Heart right ventricle (tissue), 16 donors: ENCODE data around the gene ZNF559. TPM values are rescaled to one million over a fixed set of nuclear protein-coding genes. Genes with fewer than 3 reads are reported as not detected.

ENCODE experiments used
- ATAC-seq, 8 donors: fragments of 200-7000 bp; cut with Tn5 transposase; one replicate each; pipeline ENCODE4 v1.9.1; 2020; ENCODE audit warnings: mild to moderate bottlenecking in 8 of 8, moderate library complexity in 8 of 8, moderate number of reproducible peaks in 1 of 8
- DNase-seq, 2 donors: peaks; one replicate each; pipeline ENCODE4 v3.0.0-alpha.2; 2020
- H3K27ac ChIP-seq, 10 donors: fragments of 200-600 bp; sonication (generic) in 2 of 10; one replicate each; pipeline versions ENCODE4 v1.5.0 to v1.8.0; 2020 to 2022; ENCODE audit warnings: mild to moderate bottlenecking in 3 of 10
- H3K27me3 ChIP-seq, 7 donors: fragments of 200-600 bp; one replicate each; pipeline ENCODE4 v1.8.0; 2021 to 2022; ENCODE audit warnings: mild to moderate bottlenecking in 2 of 7
- H3K36me3 ChIP-seq, 9 donors: fragments of 200-600 bp; sonication (generic) in 1 of 9; one replicate each; pipeline versions ENCODE4 v1.5.0 to v1.8.0; 2020 to 2022; ENCODE audit warnings: mild to moderate bottlenecking in 2 of 9
- H3K4me1 ChIP-seq, 9 donors: fragments of 200-600 bp; sonication (generic) in 1 of 9; one replicate each; pipeline versions ENCODE4 v1.5.0 to v1.8.0; 2020 to 2022; ENCODE audit warnings: mild to moderate bottlenecking in 4 of 9
- H3K4me3 ChIP-seq, 10 donors: fragments of 200-600 bp; sonication (generic) in 2 of 10; one replicate each; pipeline versions ENCODE4 v1.5.0 to v1.8.0; 2020 to 2022; ENCODE audit warnings: mild to moderate bottlenecking in 7 of 10, moderate library complexity in 2 of 10
- H3K9me3 ChIP-seq, 11 donors: fragments of 200-600 bp in 10 of 11; sonication (generic) in 2 of 11; one replicate each; pipeline versions ENCODE4 v1.5.0 to v1.8.0; 2013 to 2022; ENCODE audit warnings: mild to moderate bottlenecking in 2 of 11, control low read depth in 1 of 11, moderate library complexity in 1 of 11
- CTCF ChIP-seq, 9 donors: fragments of 200-600 bp; sonication (generic) in 2 of 9; IDR thresholded peaks; one replicate each; pipeline versions ENCODE4 v1.5.0 to v1.8.0; 2021 to 2022; ENCODE audit warnings: antibody characterized with exemption in 9 of 9, mild to moderate bottlenecking in 5 of 9, moderate library complexity in 1 of 9
- WGBS, 2 donors: extraction: QIAGEN DNeasy Blood & Tissue Kit; methylation state at CpG; one replicate each; pipeline ENCODE4 v1.1.7; 2013; ENCODE audit warnings: inconsistent platforms in 1 of 2; 5-methylcytosine and 5-hydroxymethylcytosine counted together
- intact Hi-C, 10 donors: fragments of 100-400 bp; cut with DNase I; formaldehyde crosslinking; loops; one replicate each; pipeline versions ENCODE4 v1.11.1 to v1.14.2; 2022
- polyA plus RNA-seq, 2 donors: library from polyadenylated mRNA; stranded (reverse); fragments of 200-250 nt; gene quantifications; one replicate each; pipeline ENCODE4 v1.2.3, GENCODE V29; 2013
- total RNA-seq, 10 donors: library from RNA; stranded (reverse); fragmentation: NEBNext Ultra II Directional in 3 of 10; extraction: Animal tissue kit (Norgen Biotek cat#: 25700) in 3 of 10; gene quantifications; one replicate each; pipeline versions ENCODE4 v1.2.1 to v1.2.4, GENCODE V29; 2021 to 2023
- donor health status: Arrhythmogenic right ventricular cardiomyopathy.
- donor health status: ischemic (EF 13 %, LVEDD 7.1; RV severe dilation, severe dysfunction).
- donor health status: healthy with polysubstance abuse.
- donor health status: DM: no; HTN: yes; CAD: no.
- donor health status: DM: no; HTN: no; CAD: no.
- donor health status: ischemic (EF 25% LVEDD 6.9; RV normal size, moderate dysfunction).
- donor health status: ischemic (EF 25% LVEDD 5.7; RV mildly dilated, moderate dysfunction).
- donor health status: healthy.
- donor health status: DM: yes; HTN: yes; CAD: no.
- donor health status: Ischemic cardiomyopathy.
- donor health status: ischemic (EF 35%, LVEDD 5.7; RV mildly dilated, moderate dysfunction).
- donor health status: nonischemic (EF 11% LVEDD 7.7; RV severe dilation, severe dysfunction).
- donor health status: DM: yes; HTN: yes; CAD: no.
- donor health status: PGD.
- donor health status: ischemic (EF 29% LVEDD 5.4; RV normal size, mild dysfunction).
- donor health status: nonischemic (EF 23%, LVEDD 6.1; RV moderate dilation, normal function).

ZNF559 gene
- total and polyA plus RNA-seq, 12 donors: 9.8 to 42.8 (median 17.5) TPM

GRCh38 chr19:9296336-9296735 is 27.6 kb upstream of the ZNF559 start:
- Histone ChIP-seq H3K27me3 (no peaks in the 10 kb centered on the region), H3K9me3 (peaks cover 11 to 100% (median 87%) of the 10 kb centered on the region in 11 donors), H3K4me1 (no peaks in the 10 kb centered on the region), H3K4me3 (no peak overlapping the region), H3K36me3 (peaks cover 15 to 100% (median 78%) of the 10 kb centered on the region in 9 donors), H3K27ac (no peak overlapping the region)
- no peak for TF ChIP-seq CTCF (IDR thresholded peaks at IDR 0.05)
- ATAC-seq (no peak), DNase-seq (no peak)
- intact Hi-C loops: no loop called here
- WGBS, 2 donors: 67 to 83% methylated on average over 2 of the region's 2 CpGs

- Histone ChIP-seq H3K27ac (no peak overlapping the region), H3K4me1 (peaks cover 0 to 26% (median 12%) of the 10 kb centered on the region in 9 donors), H3K4me3 (no peak overlapping the region), H3K9me3 (peaks cover 0 to 51% (median 5%) of the 10 kb centered on the region in 11 donors), H3K27me3 (no peaks in the 10 kb centered on the region), H3K36me3 (peaks cover 0 to 44% (median 37%) of the 10 kb centered on the region in 9 donors)
- WGBS, 2 donors: 96 to 100% methylated on average over 1 of the region's 1 CpG
- TF ChIP-seq CTCF (IDR thresholded peaks at IDR 0.05): no peak
- intact Hi-C loops: loop anchor here in 2 of 10 donors (5.0 to 10.0 kb wide), 2 partner anchors 162 to 276 kb away; partner anchors contain the start of genes ZNF121 (in 1 of the 2) and ZNF317 (in 1 of the 2)
- DNase-seq (no peak), ATAC-seq (no peak)
Measured at GRCh38 chr19:9306443-9306842, 17.5 kb upstream of the ZNF559 start.

- TF ChIP-seq CTCF (IDR thresholded peaks at IDR 0.05): no peak
- peaks cover 0 to 26% (median 12%) of the 10 kb centered on the region in 9 donors for H3K4me1 ChIP-seq
- ATAC-seq: no peak
- peaks cover 0 to 26% (median 19%) of the 10 kb centered on the region in 9 donors for H3K36me3 ChIP-seq
- H3K27me3 ChIP-seq: no peaks in the 10 kb centered on the region
- no peak overlapping the region for H3K27ac ChIP-seq
- WGBS, 2 donors: 64 to 67% methylated on average over 10 of the region's 10 CpGs
- peaks cover 0 to 42% (median 0%) of the 10 kb centered on the region in 11 donors for H3K9me3 ChIP-seq
- DNase-seq: no peak
- H3K4me3 ChIP-seq: peak overlapping the region in 9 of 10 donors; percentile 68 to 96 (median 84)
- intact Hi-C loops: loop anchor here in 3 of 10 donors (2.0 to 10.0 kb wide), 4 partner anchors 15 to 274 kb away; partner anchors contain the start of genes ZNF317 (in 2 of the 3) and ZNF121 (in 1 of the 3)
Measured at GRCh38 chr19:9308091-9308770, 15.7 kb upstream of the ZNF559 start.

- intact Hi-C loops: loop anchor here in 3 of 10 donors (2.0 to 10.0 kb wide), 4 partner anchors 13 to 273 kb away; partner anchors contain the start of genes ZNF317 (in 2 of the 3) and ZNF121 (in 1 of the 3)
- H3K9me3 ChIP-seq: peaks cover 0 to 36% (median 0%) of the 10 kb centered on the region in 11 donors
- H3K4me3 ChIP-seq: peak within 1 kb of the TSS; percentile 59 to 96 (median 82)
- no peaks in the 10 kb centered on the region for H3K27me3 ChIP-seq
- H3K27ac ChIP-seq: peak within 1 kb of the TSS; percentile 92 to 98 (median 96)
- peak; percentile 98 to 99 (median 99) for ATAC-seq
- TF ChIP-seq CTCF (IDR thresholded peaks at IDR 0.05): no peak
- peak; percentile 98 to 99 for DNase-seq
- peaks cover 0 to 15% (median 8%) of the 10 kb centered on the region in 9 donors for H3K36me3 ChIP-seq
- peaks cover 0 to 26% (median 12%) of the 10 kb centered on the region in 9 donors for H3K4me1 ChIP-seq
- WGBS, 2 donors: 0 to 1% methylated on average over 61 to 63 of the region's 63 CpGs
Measured at GRCh38 chr19:9309139-9309973, 14.6 kb upstream of the ZNF559 start, which contains the start of gene ZNF699. Gene ZNF699, minus strand, starts transcription at chr19:9309838. Its CDS starts 4,719 bp downstream, at chr19:9305119.
